Measurements from ENCODE around the gene NUP42.

Gene NUP42

GRCh38 chr7:23205909-23206767 lies 24.3 kb downstream of the NUP42 start:
- Histone ChIP-seq H3K4me2 (ENCODE audit: low read depth, low read length) (no peak overlapping the region), H3K4me3 (ENCODE audit: low read length) (no peak overlapping the region), H3K9me3 (replicated peaks; ENCODE audit: insufficient read depth, low read length) (no peaks in the 10 kb centered on the region), H3K36me3 (replicated peaks; ENCODE audit: insufficient read depth, low read length) (no peaks in the 10 kb centered on the region), H4K20me1 (ENCODE audit: insufficient read depth, low read length) (no peaks in the 10 kb centered on the region), H3K9me2 (replicated peaks; ENCODE audit: insufficient read depth, low read length) (no peaks in the 10 kb centered on the region), H3K27ac (ENCODE audit: low read length) (no peak overlapping the region), H3K27me3 (replicated peaks; ENCODE audit: insufficient read depth, low read length) (no peaks in the 10 kb centered on the region), H3K4me1 (ENCODE audit: low read length) (no peaks in the 10 kb centered on the region), H3F3A (ENCODE audit: insufficient read depth, low read length) (no peaks in the 10 kb centered on the region), H2AFZ (ENCODE audit: low read length) (no peak overlapping the region), H3K9ac (ENCODE audit: low read length) (no peak overlapping the region), H3K79me2 (ENCODE audit: low read length) (no peaks in the 10 kb centered on the region)
- TF ChIP-seq EZH2 (optimal IDR thresholded peaks at IDR 0.05; ENCODE audit: low read depth, low read length) (no peak), EZH2phosphoT487 (IDR thresholded peaks at IDR 0.05; ENCODE audit: low read length) (no peak)
- TF ChIP-seq, protein P1, sequence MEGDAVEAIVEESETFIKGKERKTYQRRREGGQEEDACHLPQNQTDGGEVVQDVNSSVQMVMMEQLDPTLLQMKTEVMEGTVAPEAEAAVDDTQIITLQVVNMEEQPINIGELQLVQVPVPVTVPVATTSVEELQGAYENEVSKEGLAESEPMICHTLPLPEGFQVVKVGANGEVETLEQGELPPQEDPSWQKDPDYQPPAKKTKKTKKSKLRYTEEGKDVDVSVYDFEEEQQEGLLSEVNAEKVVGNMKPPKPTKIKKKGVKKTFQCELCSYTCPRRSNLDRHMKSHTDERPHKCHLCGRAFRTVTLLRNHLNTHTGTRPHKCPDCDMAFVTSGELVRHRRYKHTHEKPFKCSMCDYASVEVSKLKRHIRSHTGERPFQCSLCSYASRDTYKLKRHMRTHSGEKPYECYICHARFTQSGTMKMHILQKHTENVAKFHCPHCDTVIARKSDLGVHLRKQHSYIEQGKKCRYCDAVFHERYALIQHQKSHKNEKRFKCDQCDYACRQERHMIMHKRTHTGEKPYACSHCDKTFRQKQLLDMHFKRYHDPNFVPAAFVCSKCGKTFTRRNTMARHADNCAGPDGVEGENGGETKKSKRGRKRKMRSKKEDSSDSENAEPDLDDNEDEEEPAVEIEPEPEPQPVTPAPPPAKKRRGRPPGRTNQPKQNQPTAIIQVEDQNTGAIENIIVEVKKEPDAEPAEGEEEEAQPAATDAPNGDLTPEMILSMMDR (IDR thresholded peaks at IDR 0.05; ENCODE audit: low read length): no peak
- DNase-seq: no peak

- H3K9me2 ChIP-seq (replicated peaks; ENCODE audit: insufficient read depth, low read length): no peaks in the 10 kb centered on the region
- no peak overlapping the region for H3K4me2 ChIP-seq (ENCODE audit: low read depth, low read length)
- H3K27ac ChIP-seq (ENCODE audit: low read length): no peak overlapping the region
- no peak for DNase-seq
- no peak overlapping the region for H3K4me3 ChIP-seq (ENCODE audit: low read length)
- H3K4me1 ChIP-seq (ENCODE audit: low read length): no peaks in the 10 kb centered on the region
- no peaks in the 10 kb centered on the region for H3K79me2 ChIP-seq (ENCODE audit: low read length)
- H3K9me3 ChIP-seq (replicated peaks; ENCODE audit: insufficient read depth, low read length): no peaks in the 10 kb centered on the region
- H4K20me1 ChIP-seq (ENCODE audit: insufficient read depth, low read length): no peaks in the 10 kb centered on the region
- H3K36me3 ChIP-seq (replicated peaks; ENCODE audit: insufficient read depth, low read length): no peaks in the 10 kb centered on the region
- H2AFZ ChIP-seq (ENCODE audit: low read length): no peak overlapping the region
- no peak overlapping the region for H3K9ac ChIP-seq (ENCODE audit: low read length)
- TF ChIP-seq, protein P1 (IDR thresholded peaks at IDR 0.05; ENCODE audit: low read length): no peak
- TF ChIP-seq EZH2phosphoT487 (IDR thresholded peaks at IDR 0.05; ENCODE audit: low read length): no peak
- no peak for TF ChIP-seq EZH2 (optimal IDR thresholded peaks at IDR 0.05; ENCODE audit: low read depth, low read length)
- H3F3A ChIP-seq (ENCODE audit: insufficient read depth, low read length): no peaks in the 10 kb centered on the region
- H3K27me3 ChIP-seq (replicated peaks; ENCODE audit: insufficient read depth, low read length): no peaks in the 10 kb centered on the region
Measured at GRCh38 chr7:23207021-23207420, 25.2 kb downstream of the NUP42 start.

DNA sequence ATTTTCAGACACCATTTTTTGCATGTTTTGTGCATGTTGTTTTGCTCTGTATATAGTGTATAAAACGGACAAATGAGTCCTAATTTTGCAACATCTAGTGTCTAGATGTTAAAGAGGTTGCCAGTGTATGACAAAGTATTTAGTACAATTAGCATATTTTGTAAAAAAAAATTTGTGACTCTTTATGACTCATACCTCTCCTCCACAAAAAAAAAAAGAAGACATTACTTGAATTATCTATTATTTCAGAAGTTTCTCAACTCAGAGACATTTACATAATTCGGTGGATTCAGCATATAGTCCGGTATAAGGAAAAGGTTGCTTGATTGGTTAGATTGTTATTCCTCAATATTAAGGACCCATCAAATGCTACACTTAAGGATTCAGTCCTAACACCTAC lies 26.0 kb downstream of the NUP42 start:
- H3K9me2 ChIP-seq (replicated peaks; ENCODE audit: insufficient read depth, low read length): no peaks in the 10 kb centered on the region
- H4K20me1 ChIP-seq (ENCODE audit: insufficient read depth, low read length): no peaks in the 10 kb centered on the region
- H3K4me2 ChIP-seq (ENCODE audit: low read depth, low read length): no peak overlapping the region
- no peaks in the 10 kb centered on the region for H3K27me3 ChIP-seq (replicated peaks; ENCODE audit: insufficient read depth, low read length)
- no peak overlapping the region for H3K27ac ChIP-seq (ENCODE audit: low read length)
- H2AFZ ChIP-seq (ENCODE audit: low read length): no peak overlapping the region
- DNase-seq: no peak
- no peaks in the 10 kb centered on the region for H3K79me2 ChIP-seq (ENCODE audit: low read length)
- no peaks in the 10 kb centered on the region for H3K36me3 ChIP-seq (replicated peaks; ENCODE audit: insufficient read depth, low read length)
- H3F3A ChIP-seq (ENCODE audit: insufficient read depth, low read length): no peaks in the 10 kb centered on the region
- H3K9ac ChIP-seq (ENCODE audit: low read length): no peak overlapping the region
- H3K4me3 ChIP-seq (ENCODE audit: low read length): no peak overlapping the region
- TF ChIP-seq, protein P1 (IDR thresholded peaks at IDR 0.05; ENCODE audit: low read length): no peak
- no peak for TF ChIP-seq EZH2 (optimal IDR thresholded peaks at IDR 0.05; ENCODE audit: low read depth, low read length)
- TF ChIP-seq EZH2phosphoT487 (IDR thresholded peaks at IDR 0.05; ENCODE audit: low read length): no peak
- H3K9me3 ChIP-seq (replicated peaks; ENCODE audit: insufficient read depth, low read length): no peaks in the 10 kb centered on the region
- no peaks in the 10 kb centered on the region for H3K4me1 ChIP-seq (ENCODE audit: low read length)

Data from MM.1S (cell line).